OCI-LY7 (cell line): ENCODE results near the gene CNKSR2. TPM values are rescaled to one million over a fixed set of nuclear protein-coding genes. Genes with fewer than 3 reads are reported as not detected.

ENCODE experiments used
- BruUV-seq: library from RNA; stranded (reverse); fragments of 400-500 nt; replicated peaks from 2 replicates; lab custom pipeline; 2021; lab: Mats Ljungman, UMichigan
- CTCF ChIA-PET: fragments of 300-600 bp; sonication (Branson Sonifier 250); formaldehyde crosslinking; loops from one replicate; lab custom pipeline; 2022; ENCODE audit warnings: antibody characterized with exemption; ENCODE audit not compliant: unreplicated experiment; lab: Charles Lee
- POLR2A ChIA-PET: fragments of 300-600 bp; sonication (Branson Sonifier 250); formaldehyde crosslinking; loops from one replicate; lab custom pipeline; 2022; ENCODE audit warnings: antibody characterized with exemption; lab: Charles Lee
- DNase-seq: peaks from one replicate; pipeline ENCODE4 v3.0.0-alpha.2; 2015; ENCODE audit warnings: low spot score
- H2AFZ ChIP-seq: fragments of 200-600 bp; sonication (generic), shearing (Covaris generic); 2 replicates; pipeline ENCODE4 v1.6.1; 2014; ENCODE audit warnings: mild to moderate bottlenecking, antibody characterized with exemption, low read length, moderate library complexity
- H3K27ac ChIP-seq: fragments of 200-600 bp; sonication (generic); 2 replicates; pipeline ENCODE4 v1.5.1; 2014; ENCODE audit warnings: mixed run types, low read depth, mild to moderate bottlenecking, moderate library complexity, low read length, inconsistent platforms; ENCODE audit not compliant: poor library complexity, severe bottlenecking
- H3K36me3 ChIP-seq: fragments of 200-600 bp; sonication (generic); 2 replicates; pipeline ENCODE4 v1.6.1; 2014; ENCODE audit warnings: mild to moderate bottlenecking, antibody characterized with exemption, low read length, moderate library complexity, mixed read lengths; ENCODE audit not compliant: insufficient read depth
- H3K4me1 ChIP-seq: fragments of 200-600 bp; sonication (generic); 2 replicates; pipeline ENCODE4 v1.5.1; 2014; ENCODE audit warnings: mild to moderate bottlenecking, low read length; ENCODE audit not compliant: insufficient read depth, poor library complexity, severe bottlenecking
- H3K4me2 ChIP-seq: fragments of 200-600 bp; sonication (generic); 2 replicates; pipeline ENCODE4 v1.6.1; 2014; ENCODE audit warnings: mild to moderate bottlenecking, low read length
- H3K4me3 ChIP-seq: fragments of 200-600 bp; sonication (generic); 2 replicates; pipeline ENCODE4 v1.5.1; 2014; ENCODE audit warnings: mild to moderate bottlenecking, low read depth, low read length; ENCODE audit not compliant: poor library complexity, severe bottlenecking
- H3K79me2 ChIP-seq: fragments of 200-600 bp; sonication (generic); 2 replicates; pipeline ENCODE4 v1.6.1; 2016; ENCODE audit warnings: low read depth, mild to moderate bottlenecking, low read length, moderate library complexity, mixed read lengths; ENCODE audit not compliant: insufficient read depth
- H3K9me2 ChIP-seq: fragments of 200-600 bp; sonication (generic); 2 replicates; pipeline ENCODE4 v1.6.1; 2016; ENCODE audit warnings: mild to moderate bottlenecking, low read length, mixed read lengths; ENCODE audit not compliant: insufficient read depth
- H3K9me3 ChIP-seq: fragments of 200-600 bp; sonication (generic); 2 replicates; pipeline ENCODE4 v1.6.1; 2014; ENCODE audit warnings: mild to moderate bottlenecking, mixed run types, low read length, mixed read lengths
- H4K20me1 ChIP-seq: fragments of 200-600 bp; sonication (generic); 2 replicates; pipeline ENCODE4 v1.6.1; 2014; ENCODE audit warnings: mild to moderate bottlenecking, antibody characterized with exemption, low read length, moderate library complexity, mixed read lengths; ENCODE audit not compliant: insufficient read depth
- EZH2phosphoT487 ChIP-seq: fragments of 200-600 bp; sonication (generic); IDR thresholded peaks from 2 replicates; pipeline ENCODE4 v1.6.1; 2018; ENCODE audit warnings: low read depth, borderline replicate concordance, mild to moderate bottlenecking, mixed run types, antibody characterized with exemption, low read length, moderate library complexity, mixed read lengths
- intact Hi-C: fragments of 100-400 bp; cut with micrococcal nuclease; formaldehyde crosslinking; loops from one replicate; pipeline ENCODE4 v1.10.0; 2022; ENCODE audit not compliant: unreplicated experiment
- total RNA-seq, 2 experiments: library from RNA; depleted of rRNA in 1 of 2; stranded (reverse); fragments of >200 nt in 1 of 2; shearing (Covaris generic) in 1 of 2; gene quantifications; 2 replicates each; pipeline ENCODE4 v1.2.3, GENCODE V29; 2014 to 2022
- TF ChIP-seq, protein P1 (sequence below): fragments of 200-600 bp; sonication (generic); conservative IDR thresholded peaks from 2 replicates; pipeline ENCODE4 v1.5.1; 2014; ENCODE audit warnings: mild to moderate bottlenecking, antibody characterized with exemption, low read length, moderate library complexity, mixed read lengths

The CNKSR2 gene
- total RNA-seq, 2 experiments from 2014 or later = not detected

DNA sequence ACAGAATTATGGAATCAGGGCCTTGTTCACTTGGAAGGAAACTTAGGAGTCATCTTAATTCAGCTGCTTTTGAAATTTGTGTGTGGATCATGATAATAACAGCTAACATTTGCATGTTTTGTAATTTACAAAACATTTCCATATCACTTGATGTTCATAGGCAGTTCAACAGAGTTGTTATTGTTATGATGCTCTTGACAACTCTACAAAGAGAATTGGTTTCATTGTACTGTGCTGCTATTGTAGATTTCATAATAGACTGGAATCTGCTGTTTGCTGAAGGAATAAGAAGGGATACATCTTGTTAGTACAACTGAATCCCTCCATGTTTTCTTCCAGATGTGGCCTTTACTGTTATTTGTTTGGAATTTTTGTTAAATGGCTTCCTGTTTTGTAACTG, 83.5 kb downstream of the CNKSR2 start:
- ChIA-PET POLR2A (no interaction called here), CTCF (no interaction called here)
- no peak overlapping the region for H3K4me3 ChIP-seq
- no peak for TF ChIP-seq EZH2phosphoT487
- TF ChIP-seq, protein P1, sequence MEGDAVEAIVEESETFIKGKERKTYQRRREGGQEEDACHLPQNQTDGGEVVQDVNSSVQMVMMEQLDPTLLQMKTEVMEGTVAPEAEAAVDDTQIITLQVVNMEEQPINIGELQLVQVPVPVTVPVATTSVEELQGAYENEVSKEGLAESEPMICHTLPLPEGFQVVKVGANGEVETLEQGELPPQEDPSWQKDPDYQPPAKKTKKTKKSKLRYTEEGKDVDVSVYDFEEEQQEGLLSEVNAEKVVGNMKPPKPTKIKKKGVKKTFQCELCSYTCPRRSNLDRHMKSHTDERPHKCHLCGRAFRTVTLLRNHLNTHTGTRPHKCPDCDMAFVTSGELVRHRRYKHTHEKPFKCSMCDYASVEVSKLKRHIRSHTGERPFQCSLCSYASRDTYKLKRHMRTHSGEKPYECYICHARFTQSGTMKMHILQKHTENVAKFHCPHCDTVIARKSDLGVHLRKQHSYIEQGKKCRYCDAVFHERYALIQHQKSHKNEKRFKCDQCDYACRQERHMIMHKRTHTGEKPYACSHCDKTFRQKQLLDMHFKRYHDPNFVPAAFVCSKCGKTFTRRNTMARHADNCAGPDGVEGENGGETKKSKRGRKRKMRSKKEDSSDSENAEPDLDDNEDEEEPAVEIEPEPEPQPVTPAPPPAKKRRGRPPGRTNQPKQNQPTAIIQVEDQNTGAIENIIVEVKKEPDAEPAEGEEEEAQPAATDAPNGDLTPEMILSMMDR = no peak
- no peaks in the 10 kb centered on the region for H3K79me2 ChIP-seq
- no peak overlapping the region for H2AFZ ChIP-seq
- H3K4me2 ChIP-seq = no peak overlapping the region
- no peaks in the 10 kb centered on the region for H3K9me3 ChIP-seq
- H4K20me1 ChIP-seq = no peaks in the 10 kb centered on the region
- H3K4me1 ChIP-seq = no peaks in the 10 kb centered on the region
- H3K27ac ChIP-seq = no peak overlapping the region
- no peaks in the 10 kb centered on the region for H3K9me2 ChIP-seq
- no peaks in the 10 kb centered on the region for H3K36me3 ChIP-seq
- no peak for DNase-seq
- BruUV-seq = no TSS peak
- intact Hi-C loops = no loop called here

DNA sequence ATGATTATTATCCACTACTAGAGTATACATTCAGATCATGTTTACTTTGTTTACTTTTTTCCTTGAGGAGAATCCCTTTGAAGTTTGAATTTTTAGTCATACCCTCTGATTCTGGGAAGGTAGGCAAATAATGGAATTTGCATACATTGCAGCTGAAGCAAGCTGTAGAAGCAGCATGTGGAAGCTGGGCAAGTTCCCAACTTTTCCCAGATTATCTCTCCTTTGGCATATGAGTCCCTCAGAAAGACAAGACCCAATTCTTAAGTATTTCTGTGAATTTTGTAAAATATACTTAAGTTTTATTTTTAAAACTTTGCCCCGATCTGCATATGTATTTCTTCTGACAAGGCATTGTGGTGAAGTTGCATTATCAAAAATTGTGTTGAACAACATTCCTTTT, 94.9 kb downstream of the CNKSR2 start:
- BruUV-seq = no TSS peak
- Histone ChIP-seq H3K9me2 (no peaks in the 10 kb centered on the region), H3K27ac (no peak overlapping the region), H3K4me1 (no peaks in the 10 kb centered on the region), H3K9me3 (no peaks in the 10 kb centered on the region), H2AFZ (no peak overlapping the region), H4K20me1 (no peaks in the 10 kb centered on the region), H3K79me2 (no peaks in the 10 kb centered on the region), H3K4me3 (no peak overlapping the region), H3K36me3 (no peaks in the 10 kb centered on the region), H3K4me2 (no peak overlapping the region)
- TF ChIP-seq, protein P1 = no peak
- TF ChIP-seq EZH2phosphoT487 = no peak
- POLR2A ChIA-PET = no interaction called here
- CTCF ChIA-PET = no interaction called here
- intact Hi-C loops = no loop called here
- no peak for DNase-seq

DNA sequence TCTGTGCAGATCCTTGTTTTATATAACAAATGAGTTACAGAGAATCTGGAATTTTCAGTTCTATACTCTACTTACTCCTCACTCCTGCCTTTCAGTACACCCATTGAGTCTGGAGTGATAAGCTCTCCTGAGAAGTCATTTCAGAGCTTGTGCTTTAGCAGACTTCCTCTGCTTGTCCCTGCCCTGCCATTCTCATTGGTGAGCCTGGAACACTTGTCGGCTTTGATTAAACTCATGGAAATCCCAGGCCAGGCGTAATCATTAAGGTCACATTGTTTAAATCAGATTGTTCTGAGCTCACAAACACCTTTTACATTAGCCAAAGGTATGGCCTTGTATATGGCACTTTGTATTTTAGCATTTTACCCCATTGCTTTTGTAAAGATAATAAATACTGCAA, 102.7 kb downstream of the CNKSR2 start:
- Histone ChIP-seq H2AFZ (no peak overlapping the region), H3K4me3 (no peak overlapping the region), H4K20me1 (no peaks in the 10 kb centered on the region), H3K27ac (no peak overlapping the region), H3K36me3 (no peaks in the 10 kb centered on the region), H3K9me3 (no peaks in the 10 kb centered on the region), H3K9me2 (no peaks in the 10 kb centered on the region), H3K4me1 (no peaks in the 10 kb centered on the region), H3K4me2 (no peak overlapping the region), H3K79me2 (no peaks in the 10 kb centered on the region)
- POLR2A ChIA-PET = no interaction called here
- intact Hi-C loops = no loop called here
- DNase-seq = no peak
- BruUV-seq = no TSS peak
- CTCF ChIA-PET = no interaction called here
- TF ChIP-seq, protein P1 = no peak
- TF ChIP-seq EZH2phosphoT487 = no peak
